Heart right ventricle (tissue), 16 donors: ENCODE results near the gene PITX3. TPM values are rescaled to one million over a fixed set of nuclear protein-coding genes. Genes with fewer than 3 reads are reported as not detected.

ENCODE experiments used
- ATAC-seq, 8 donors: fragments of 200-7000 bp; cut with Tn5 transposase; one replicate each; pipeline ENCODE4 v1.9.1; 2020; ENCODE audit warnings: mild to moderate bottlenecking in 8 of 8, moderate library complexity in 8 of 8, moderate number of reproducible peaks in 1 of 8
- DNase-seq, 2 donors: peaks; one replicate each; pipeline ENCODE4 v3.0.0-alpha.2; 2020
- H3K27ac ChIP-seq, 10 donors: fragments of 200-600 bp; sonication (generic) in 2 of 10; one replicate each; pipeline versions ENCODE4 v1.5.0 to v1.8.0; 2020 to 2022; ENCODE audit warnings: mild to moderate bottlenecking in 3 of 10
- H3K27me3 ChIP-seq, 7 donors: fragments of 200-600 bp; one replicate each; pipeline ENCODE4 v1.8.0; 2021 to 2022; ENCODE audit warnings: mild to moderate bottlenecking in 2 of 7
- H3K36me3 ChIP-seq, 9 donors: fragments of 200-600 bp; sonication (generic) in 1 of 9; one replicate each; pipeline versions ENCODE4 v1.5.0 to v1.8.0; 2020 to 2022; ENCODE audit warnings: mild to moderate bottlenecking in 2 of 9
- H3K4me1 ChIP-seq, 9 donors: fragments of 200-600 bp; sonication (generic) in 1 of 9; one replicate each; pipeline versions ENCODE4 v1.5.0 to v1.8.0; 2020 to 2022; ENCODE audit warnings: mild to moderate bottlenecking in 4 of 9
- H3K4me3 ChIP-seq, 10 donors: fragments of 200-600 bp; sonication (generic) in 2 of 10; one replicate each; pipeline versions ENCODE4 v1.5.0 to v1.8.0; 2020 to 2022; ENCODE audit warnings: mild to moderate bottlenecking in 7 of 10, moderate library complexity in 2 of 10
- H3K9me3 ChIP-seq, 11 donors: fragments of 200-600 bp in 10 of 11; sonication (generic) in 2 of 11; one replicate each; pipeline versions ENCODE4 v1.5.0 to v1.8.0; 2013 to 2022; ENCODE audit warnings: mild to moderate bottlenecking in 2 of 11, control low read depth in 1 of 11, moderate library complexity in 1 of 11
- CTCF ChIP-seq, 9 donors: fragments of 200-600 bp; sonication (generic) in 2 of 9; IDR thresholded peaks; one replicate each; pipeline versions ENCODE4 v1.5.0 to v1.8.0; 2021 to 2022; ENCODE audit warnings: antibody characterized with exemption in 9 of 9, mild to moderate bottlenecking in 5 of 9, moderate library complexity in 1 of 9
- WGBS, 2 donors: extraction: QIAGEN DNeasy Blood & Tissue Kit; methylation state at CpG; one replicate each; pipeline ENCODE4 v1.1.7; 2013; ENCODE audit warnings: inconsistent platforms in 1 of 2; 5-methylcytosine and 5-hydroxymethylcytosine counted together
- intact Hi-C, 10 donors: fragments of 100-400 bp; cut with DNase I; formaldehyde crosslinking; loops; one replicate each; pipeline versions ENCODE4 v1.11.1 to v1.14.2; 2022
- polyA plus RNA-seq, 2 donors: library from polyadenylated mRNA; stranded (reverse); fragments of 200-250 nt; gene quantifications; one replicate each; pipeline ENCODE4 v1.2.3, GENCODE V29; 2013
- total RNA-seq, 10 donors: library from RNA; stranded (reverse); fragmentation: NEBNext Ultra II Directional in 3 of 10; extraction: Animal tissue kit (Norgen Biotek cat#: 25700) in 3 of 10; gene quantifications; one replicate each; pipeline versions ENCODE4 v1.2.1 to v1.2.4, GENCODE V29; 2021 to 2023
- donor health status: Arrhythmogenic right ventricular cardiomyopathy.
- donor health status: ischemic (EF 13 %, LVEDD 7.1; RV severe dilation, severe dysfunction).
- donor health status: healthy with polysubstance abuse.
- donor health status: DM: no; HTN: yes; CAD: no.
- donor health status: DM: no; HTN: no; CAD: no.
- donor health status: ischemic (EF 25% LVEDD 6.9; RV normal size, moderate dysfunction).
- donor health status: ischemic (EF 25% LVEDD 5.7; RV mildly dilated, moderate dysfunction).
- donor health status: healthy.
- donor health status: DM: yes; HTN: yes; CAD: no.
- donor health status: Ischemic cardiomyopathy.
- donor health status: ischemic (EF 35%, LVEDD 5.7; RV mildly dilated, moderate dysfunction).
- donor health status: nonischemic (EF 11% LVEDD 7.7; RV severe dilation, severe dysfunction).
- donor health status: DM: yes; HTN: yes; CAD: no.
- donor health status: PGD.
- donor health status: ischemic (EF 29% LVEDD 5.4; RV normal size, mild dysfunction).
- donor health status: nonischemic (EF 23%, LVEDD 6.1; RV moderate dilation, normal function).

The PITX3 gene
- total and polyA plus RNA-seq, 12 donors = 0.21 to 10.4 (median 1.1) TPM

GRCh38 chr10:102234888-102235597, 6.3 kb downstream of the PITX3 start:
- peaks cover 3 to 23% (median 16%) of the 10 kb centered on the region in 9 donors for H3K4me1 ChIP-seq
- intact Hi-C loops = loop anchor here in 1 of 10 donors (10.0 kb wide), 1 partner anchor 240 kb away; no protein-coding TSS in a partner anchor
- no peak for TF ChIP-seq CTCF (IDR thresholded peaks at IDR 0.05)
- no peaks in the 10 kb centered on the region for H3K9me3 ChIP-seq
- peaks cover 0 to 84% (median 29%) of the 10 kb centered on the region in 7 donors for H3K27me3 ChIP-seq
- no peak for DNase-seq
- no peak overlapping the region for H3K27ac ChIP-seq
- no peak overlapping the region for H3K4me3 ChIP-seq
- no peak for ATAC-seq
- no peaks in the 10 kb centered on the region for H3K36me3 ChIP-seq
- WGBS, 2 donors = 77 to 79% methylated on average over 12 of the region's 12 CpGs

- intact Hi-C loops = loop anchor here in 1 of 10 donors (10.0 kb wide), 1 partner anchor 241 kb away; no protein-coding TSS in a partner anchor
- H3K27ac ChIP-seq = no peak overlapping the region
- TF ChIP-seq CTCF (IDR thresholded peaks at IDR 0.05) = no peak
- ATAC-seq (no peak), DNase-seq (no peak)
- H3K27me3 ChIP-seq = peaks cover 0 to 79% (median 32%) of the 10 kb centered on the region in 7 donors
- WGBS, 2 donors = 90 to 92% methylated on average over 1 of the region's 1 CpG
- no peaks in the 10 kb centered on the region for H3K36me3 ChIP-seq
- H3K4me1 ChIP-seq = peaks cover 5 to 27% (median 18%) of the 10 kb centered on the region in 9 donors
- H3K4me3 ChIP-seq = no peak overlapping the region
- no peaks in the 10 kb centered on the region for H3K9me3 ChIP-seq
These were observed 7.3 kb downstream of the PITX3 start for GRCh38 chr10:102233997-102234396.

GRCh38 chr10:102231357-102232318, 9.7 kb downstream of the PITX3 start:
- WGBS, 2 donors = 19 to 23% methylated on average over 74 to 76 of the region's 76 CpGs
- peaks cover 5 to 40% (median 18%) of the 10 kb centered on the region in 9 donors for H3K4me1 ChIP-seq
- intact Hi-C loops = loop anchor here in 7 of 10 donors (1.0 to 10.0 kb wide), 6 partner anchors 115 to 243 kb away; no protein-coding TSS in a partner anchor

More at GRCh38 chr10:102231357-102232318, 9.7 kb downstream of the PITX3 start:
- Histone ChIP-seq H3K27ac (no peak overlapping the region), H3K9me3 (no peaks in the 10 kb centered on the region), H3K4me3 (peak overlapping the region; percentile 13 to 57 (median 42)), H3K36me3 (no peaks in the 10 kb centered on the region), H3K27me3 (peaks cover 0 to 69% (median 36%) of the 10 kb centered on the region in 7 donors)
- peak; percentile 24 to 84 (median 66) for TF ChIP-seq CTCF (IDR thresholded peaks at IDR 0.05)
- DNase-seq (peak; percentile 20 to 57), ATAC-seq (peak in 7 of 8 donors; percentile 10 to 48 (median 33))
